Lower leg skin (tissue), 4 donors: Measurements from ENCODE around the gene INPP4A. TPM values are rescaled to one million over a fixed set of nuclear protein-coding genes. Genes with fewer than 3 reads are reported as not detected.

Source experiments
- DNase-seq, 2 donors: peaks; one replicate each; pipeline ENCODE4 v3.0.0-alpha.2; 2019; ENCODE audit warnings: low spot score in 2 of 2
- H3K4me3 ChIP-seq: fragments of 200-600 bp; sonication (generic); 2 replicates; pipeline ENCODE4 v1.5.1; 2017; ENCODE audit warnings: mild to moderate bottlenecking, low read depth; ENCODE audit not compliant: poor library complexity, severe bottlenecking
- POLR2A ChIP-seq, 2 donors: fragments of 450-650 bp; IDR thresholded peaks; one replicate each; pipeline ENCODE4 v1.6.1; 2016 to 2017; ENCODE audit warnings: antibody characterized with exemption in 2 of 2, mild to moderate bottlenecking in 1 of 2, moderate library complexity in 1 of 2
- WGBS, 2 donors: methylation state at CpG; one replicate each; pipeline ENCODE4 v1.1.5; 2018; 5-methylcytosine and 5-hydroxymethylcytosine counted together
- intact Hi-C: fragments of 100-400 bp; cut with DNase I; formaldehyde crosslinking; loops from one replicate; pipeline ENCODE4 v1.15.0; 2023; ENCODE audit warnings: low total_unique reads
- total RNA-seq, 4 donors: library from RNA; depleted of rRNA; stranded (reverse); fragments of >200 nt; gene quantifications; one replicate each; pipeline ENCODE4 v1.1.0, GENCODE V29; 2016
- TF ChIP-seq, protein P1 (sequence below), 3 donors: fragments of 450-650 bp; IDR thresholded peaks; one replicate each; pipeline ENCODE4 v1.5.1; 2016; ENCODE audit warnings: antibody characterized with exemption in 3 of 3, mild to moderate bottlenecking in 3 of 3, moderate library complexity in 2 of 3

Gene INPP4A
- total RNA-seq, 4 donors from 2014 or later, result 6.7 to 15.5 (median 10.7) TPM

GRCh38 chr2:98454500-98455235, 10.0 kb downstream of the INPP4A start:
- WGBS, 2 donors, result 73 to 83% methylated on average over 6 of the region's 6 CpGs
- peak in 1 of 2 donors; percentile 25 for DNase-seq
- H3K4me3 ChIP-seq, result no peak overlapping the region
- intact Hi-C loops, result no loop called here
- TF ChIP-seq, protein P1, sequence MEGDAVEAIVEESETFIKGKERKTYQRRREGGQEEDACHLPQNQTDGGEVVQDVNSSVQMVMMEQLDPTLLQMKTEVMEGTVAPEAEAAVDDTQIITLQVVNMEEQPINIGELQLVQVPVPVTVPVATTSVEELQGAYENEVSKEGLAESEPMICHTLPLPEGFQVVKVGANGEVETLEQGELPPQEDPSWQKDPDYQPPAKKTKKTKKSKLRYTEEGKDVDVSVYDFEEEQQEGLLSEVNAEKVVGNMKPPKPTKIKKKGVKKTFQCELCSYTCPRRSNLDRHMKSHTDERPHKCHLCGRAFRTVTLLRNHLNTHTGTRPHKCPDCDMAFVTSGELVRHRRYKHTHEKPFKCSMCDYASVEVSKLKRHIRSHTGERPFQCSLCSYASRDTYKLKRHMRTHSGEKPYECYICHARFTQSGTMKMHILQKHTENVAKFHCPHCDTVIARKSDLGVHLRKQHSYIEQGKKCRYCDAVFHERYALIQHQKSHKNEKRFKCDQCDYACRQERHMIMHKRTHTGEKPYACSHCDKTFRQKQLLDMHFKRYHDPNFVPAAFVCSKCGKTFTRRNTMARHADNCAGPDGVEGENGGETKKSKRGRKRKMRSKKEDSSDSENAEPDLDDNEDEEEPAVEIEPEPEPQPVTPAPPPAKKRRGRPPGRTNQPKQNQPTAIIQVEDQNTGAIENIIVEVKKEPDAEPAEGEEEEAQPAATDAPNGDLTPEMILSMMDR (IDR thresholded peaks at IDR 0.05), result no peak
- TF ChIP-seq POLR2A (IDR thresholded peaks at IDR 0.05), result no peak

DNA sequence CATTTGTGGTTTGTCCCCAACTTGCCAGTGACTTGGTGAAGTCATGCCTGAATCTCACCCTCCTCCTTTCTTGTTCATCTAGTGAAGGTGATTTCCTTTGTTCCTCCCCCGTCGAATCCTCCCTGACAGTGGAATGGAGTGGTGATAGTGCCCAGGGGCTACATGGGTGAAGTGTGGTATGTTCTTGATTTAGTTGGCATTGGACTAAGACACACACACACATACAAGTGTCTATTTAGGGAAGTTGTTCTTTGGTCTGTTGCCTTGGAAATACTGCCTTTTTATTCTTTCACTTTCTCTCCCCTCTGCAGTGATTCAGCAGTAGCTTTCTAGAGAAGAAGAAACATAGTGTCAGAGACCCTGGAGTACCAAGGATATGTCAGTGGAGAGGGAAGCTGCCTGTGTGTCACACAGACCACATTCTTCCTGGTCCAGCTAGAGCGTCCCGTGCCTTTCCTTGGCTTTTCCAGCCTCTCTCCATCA, 10.9 kb downstream of the INPP4A start:
- intact Hi-C loops, result no loop called here
- 63 to 68% methylated on average over 4 of the region's 4 CpGs for WGBS, 2 donors
- TF ChIP-seq, protein P1 (IDR thresholded peaks at IDR 0.05), result no peak
- no peak for TF ChIP-seq POLR2A (IDR thresholded peaks at IDR 0.05)
- no peak overlapping the region for H3K4me3 ChIP-seq
- peak in 1 of 2 donors; percentile 32 for DNase-seq

DNA sequence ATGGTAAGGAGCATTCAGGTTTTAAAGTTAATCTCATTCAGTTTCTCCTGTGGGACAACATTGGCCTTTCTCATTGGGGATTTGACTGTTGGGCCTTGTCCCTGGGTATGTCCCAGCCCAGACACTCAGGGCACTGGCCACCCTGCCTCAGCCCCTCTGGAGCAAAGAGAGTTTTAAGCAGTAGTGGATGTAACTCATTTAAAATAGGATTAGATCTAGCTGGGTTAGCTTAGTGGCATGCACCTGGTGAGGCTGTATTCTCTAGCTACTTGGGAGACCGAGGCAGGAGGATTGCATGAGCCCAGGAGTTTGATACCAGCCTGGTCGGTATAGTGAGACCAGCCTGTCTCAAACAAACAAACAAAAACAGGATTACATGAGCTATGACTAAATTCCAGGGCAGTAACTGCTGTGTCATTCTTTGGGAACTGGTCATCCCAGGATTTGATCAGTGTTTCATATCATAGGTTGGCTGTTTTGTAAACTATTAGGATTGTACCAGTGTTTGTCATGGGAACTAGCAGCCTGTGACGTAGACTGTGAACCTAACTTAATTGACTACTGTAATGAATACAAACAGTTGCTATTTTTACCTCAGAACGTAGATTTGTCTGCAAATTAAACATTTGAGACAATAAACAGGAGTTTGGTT, 12.5 kb downstream of the INPP4A start:
- H3K4me3 ChIP-seq, result no peak overlapping the region
- DNase-seq, result peak in 1 of 2 donors; percentile 17
- whole genome bisulfite sequencing, 2 donors, result 76 to 80% methylated on average over 4 of the region's 4 CpGs
- TF ChIP-seq, protein P1 (IDR thresholded peaks at IDR 0.05), result no peak
- TF ChIP-seq POLR2A (IDR thresholded peaks at IDR 0.05), result no peak
- intact Hi-C loops, result no loop called here

DNA sequence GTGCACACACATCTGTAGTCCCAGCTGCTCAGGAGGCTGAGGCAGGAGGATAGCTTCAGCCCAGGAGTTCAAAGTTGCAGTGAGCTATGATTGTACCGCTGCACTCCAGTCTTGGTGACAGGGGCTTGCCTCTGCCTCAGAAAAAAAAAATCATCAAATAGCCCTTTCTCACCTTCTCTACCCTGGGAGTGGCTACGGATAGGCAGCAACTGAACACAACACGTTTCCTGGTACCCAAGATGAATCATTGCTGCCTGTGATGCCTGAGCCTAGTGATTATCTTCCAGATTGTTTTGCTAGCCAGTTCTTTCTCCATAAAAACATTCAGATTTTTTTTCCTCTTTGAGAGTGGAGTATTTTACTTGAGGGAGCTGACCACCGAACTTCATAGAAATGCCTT, 13.5 kb downstream of the INPP4A start:
- intact Hi-C loops, result no loop called here
- WGBS, 2 donors, result 76 to 84% methylated on average over 4 of the region's 4 CpGs
- DNase-seq, result peak in 1 of 2 donors; percentile 34
- no peak overlapping the region for H3K4me3 ChIP-seq
- TF ChIP-seq POLR2A (IDR thresholded peaks at IDR 0.05), result no peak
- TF ChIP-seq, protein P1 (IDR thresholded peaks at IDR 0.05), result no peak

- TF ChIP-seq, protein P1 (IDR thresholded peaks at IDR 0.05), result no peak
- no peak for TF ChIP-seq POLR2A (IDR thresholded peaks at IDR 0.05)
- peak in 1 of 2 donors; percentile 75 for DNase-seq
- 90 to 92% methylated on average over 14 of the region's 14 CpGs for WGBS, 2 donors
- intact Hi-C loops, result no loop called here
- no peak overlapping the region for H3K4me3 ChIP-seq
Observed at GRCh38 chr2:98458667-98459380, 14.2 kb downstream of the INPP4A start.
